Adrenal gland (tissue), 5 donors: ENCODE data around the gene GALNTL6.

Source experiments
- CTCF ChIP-seq, 6 experiments: fragments of 450-650 bp in 4 of 6; fragments of 200-600 bp in 2 of 6; sonication (generic) in 1 of 6; IDR thresholded peaks; 1 replicate in 5 of 6; 2 replicates in 1 of 6; pipeline versions ENCODE4 v1.5.1 to v1.8.0; 2016 to 2021; ENCODE audit warnings: antibody characterized with exemption in 6 of 6, mild to moderate bottlenecking in 2 of 6, moderate library complexity in 1 of 6
- POLR2A ChIP-seq, 2 donors: fragments of 450-650 bp; IDR thresholded peaks; one replicate each; pipeline ENCODE4 v1.6.1; 2017; ENCODE audit warnings: antibody characterized with exemption in 2 of 2, mild to moderate bottlenecking in 2 of 2, moderate library complexity in 1 of 2
- donor health status: DM: no; HTN: no; CAD: no.

GRCh38 chr4:173037242-173037641 is 1224.0 kb downstream of the GALNTL6 start:
- TF ChIP-seq CTCF (IDR thresholded peaks at IDR 0.05) (no peak), POLR2A (IDR thresholded peaks at IDR 0.05) (no peak)
